GM12864 (cell line): ENCODE measurements around the gene SEMA3F.
A peak's percentile ranks its signal among the peaks of the same experiment; 100 is the strongest.

Experiments
- DNase-seq: peaks from one replicate; pipeline ENCODE4 v3.0.0-alpha.2; 2011; ENCODE audit warnings: low read depth
- H3K4me3 ChIP-seq: 2 replicates; pipeline ENCODE4 v1.5.1; 2011; ENCODE audit warnings: mild to moderate bottlenecking, low read depth, low read length, control low read depth
- TF ChIP-seq, protein P1 (sequence below): IDR thresholded peaks from 2 replicates; pipeline ENCODE4 v1.5.1; 2011; ENCODE audit warnings: low read depth, mild to moderate bottlenecking, moderate library complexity, low read length, control low read depth, inconsistent platforms; ENCODE audit errors: missing control alignments

The SEMA3F gene

DNA sequence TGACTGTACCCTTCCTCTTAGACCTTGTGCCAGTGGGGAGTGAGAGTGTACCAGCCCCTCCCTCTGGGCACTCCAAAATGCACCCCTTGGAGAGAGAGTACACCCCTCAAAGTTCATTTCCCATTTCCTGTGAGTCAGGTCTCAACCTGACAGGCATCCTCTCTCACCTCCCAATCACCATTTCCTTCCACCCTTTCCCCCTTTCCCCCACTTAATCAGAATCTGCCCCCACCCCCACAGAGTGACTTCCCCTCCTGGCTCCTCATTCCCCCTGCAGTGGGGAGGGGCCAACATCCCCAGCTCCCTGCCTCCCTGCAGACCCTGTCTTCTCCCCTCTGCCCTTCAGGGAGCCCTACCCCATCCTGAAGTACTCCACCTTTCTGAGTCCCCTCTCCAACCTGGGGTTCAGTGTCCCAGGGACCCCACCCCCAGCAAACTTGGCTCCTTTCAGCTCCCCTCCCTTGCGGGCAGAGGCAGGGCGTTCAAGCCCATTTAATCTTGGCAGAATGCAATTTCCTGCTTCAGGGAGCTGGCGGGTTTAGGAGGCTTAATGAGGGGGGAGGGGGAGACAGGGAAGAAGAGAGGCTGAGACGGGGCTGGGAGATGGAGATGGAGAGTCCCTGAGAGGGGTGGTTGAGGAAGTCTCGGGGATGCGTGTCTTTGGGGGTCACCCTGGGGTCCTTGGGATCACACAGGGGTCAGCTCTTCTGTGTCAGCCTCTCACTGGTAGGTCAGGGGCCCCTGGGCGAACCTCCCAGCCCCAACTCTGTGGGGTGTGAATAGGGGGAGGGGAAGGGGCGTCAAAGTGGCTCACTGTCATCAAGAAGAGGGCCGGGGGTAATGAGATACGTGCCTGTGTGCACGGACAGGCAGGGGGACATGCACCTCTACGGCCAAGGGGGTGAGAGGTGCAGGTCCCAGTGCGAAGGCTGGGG is 16.6 kb upstream of the SEMA3F start:
- DNase-seq = no peak
- no peak overlapping the region for H3K4me3 ChIP-seq
- TF ChIP-seq, protein P1, sequence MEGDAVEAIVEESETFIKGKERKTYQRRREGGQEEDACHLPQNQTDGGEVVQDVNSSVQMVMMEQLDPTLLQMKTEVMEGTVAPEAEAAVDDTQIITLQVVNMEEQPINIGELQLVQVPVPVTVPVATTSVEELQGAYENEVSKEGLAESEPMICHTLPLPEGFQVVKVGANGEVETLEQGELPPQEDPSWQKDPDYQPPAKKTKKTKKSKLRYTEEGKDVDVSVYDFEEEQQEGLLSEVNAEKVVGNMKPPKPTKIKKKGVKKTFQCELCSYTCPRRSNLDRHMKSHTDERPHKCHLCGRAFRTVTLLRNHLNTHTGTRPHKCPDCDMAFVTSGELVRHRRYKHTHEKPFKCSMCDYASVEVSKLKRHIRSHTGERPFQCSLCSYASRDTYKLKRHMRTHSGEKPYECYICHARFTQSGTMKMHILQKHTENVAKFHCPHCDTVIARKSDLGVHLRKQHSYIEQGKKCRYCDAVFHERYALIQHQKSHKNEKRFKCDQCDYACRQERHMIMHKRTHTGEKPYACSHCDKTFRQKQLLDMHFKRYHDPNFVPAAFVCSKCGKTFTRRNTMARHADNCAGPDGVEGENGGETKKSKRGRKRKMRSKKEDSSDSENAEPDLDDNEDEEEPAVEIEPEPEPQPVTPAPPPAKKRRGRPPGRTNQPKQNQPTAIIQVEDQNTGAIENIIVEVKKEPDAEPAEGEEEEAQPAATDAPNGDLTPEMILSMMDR = no peak

DNA sequence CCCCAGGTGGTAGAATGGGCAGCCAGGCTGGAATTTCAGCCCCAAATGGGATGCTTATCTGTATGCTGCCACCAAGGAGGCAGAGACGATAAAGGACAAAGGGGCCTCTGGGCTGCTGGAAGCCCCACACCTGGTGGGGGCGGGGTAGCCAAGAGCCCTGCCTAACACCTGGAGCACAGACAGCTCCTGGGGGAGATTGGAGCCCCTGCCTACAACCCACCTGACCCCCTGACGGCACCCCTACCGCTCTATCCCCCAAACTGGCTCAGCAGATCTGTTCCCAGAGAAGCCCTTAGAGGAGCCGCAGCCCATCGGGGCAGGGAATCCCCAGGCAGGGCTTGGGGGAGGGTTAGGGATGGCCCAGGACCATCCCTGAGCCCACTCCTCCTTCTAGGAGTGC is 15.8 kb upstream of the SEMA3F start:
- no peak for DNase-seq
- H3K4me3 ChIP-seq = no peak overlapping the region
- TF ChIP-seq, protein P1 = no peak

DNA sequence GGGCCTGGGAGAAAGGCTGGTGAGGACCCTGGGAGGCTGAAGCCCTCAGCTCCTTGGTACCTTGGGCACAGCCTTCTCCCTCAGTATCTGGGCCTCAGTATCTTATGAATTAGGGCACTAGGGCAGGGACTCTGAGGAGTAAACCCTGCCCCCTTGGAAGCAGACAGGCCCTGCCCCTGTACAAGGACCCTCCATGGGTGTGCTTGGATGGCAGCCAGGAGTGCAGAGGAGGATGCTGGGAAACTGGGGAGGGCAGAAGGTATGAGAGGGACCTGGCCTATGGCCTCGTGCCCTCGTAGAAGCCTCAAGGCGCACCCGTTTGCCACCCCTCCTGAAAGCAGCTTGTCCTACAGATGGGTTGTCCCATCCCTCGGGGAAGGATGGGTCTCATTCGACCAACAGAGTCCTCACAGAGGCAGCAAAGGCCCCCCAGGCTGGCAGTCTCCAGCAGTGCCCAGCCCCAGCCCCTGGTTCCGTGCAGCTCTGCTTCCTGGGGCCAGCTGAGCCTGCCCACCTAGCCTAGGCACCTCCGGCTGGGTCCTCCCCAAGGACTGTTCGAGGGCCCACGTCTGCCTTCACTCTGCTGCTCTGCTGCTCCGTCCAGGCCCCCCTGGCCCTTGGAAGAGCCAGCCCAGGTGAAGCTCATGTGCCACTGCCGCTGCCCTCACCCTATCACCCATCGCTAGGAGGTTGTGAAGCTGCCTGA is 15.3 kb upstream of the SEMA3F start:
- TF ChIP-seq, protein P1 = no peak
- no peak overlapping the region for H3K4me3 ChIP-seq
- no peak for DNase-seq

DNA sequence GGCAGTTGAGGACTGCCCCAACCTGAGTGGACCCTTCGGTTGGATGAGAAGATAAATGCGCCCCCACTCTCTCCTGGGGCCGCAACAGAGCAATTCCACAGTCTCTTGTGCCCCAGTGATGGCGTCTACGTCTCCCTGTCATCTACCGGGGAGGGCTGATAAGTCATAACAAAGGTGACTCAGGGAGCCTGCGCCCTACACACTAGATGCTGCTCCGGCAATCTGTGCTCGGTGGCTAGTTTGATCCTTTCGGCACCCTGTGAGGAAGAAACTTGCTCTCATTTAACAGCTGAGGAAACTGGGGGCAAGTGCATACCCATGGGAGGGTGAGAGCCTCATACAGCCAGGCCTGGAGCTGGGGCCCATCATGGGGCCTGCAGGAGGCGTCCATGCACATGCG is 14.1 kb upstream of the SEMA3F start:
- no peak overlapping the region for H3K4me3 ChIP-seq
- DNase-seq = no peak
- TF ChIP-seq, protein P1 = no peak

DNA sequence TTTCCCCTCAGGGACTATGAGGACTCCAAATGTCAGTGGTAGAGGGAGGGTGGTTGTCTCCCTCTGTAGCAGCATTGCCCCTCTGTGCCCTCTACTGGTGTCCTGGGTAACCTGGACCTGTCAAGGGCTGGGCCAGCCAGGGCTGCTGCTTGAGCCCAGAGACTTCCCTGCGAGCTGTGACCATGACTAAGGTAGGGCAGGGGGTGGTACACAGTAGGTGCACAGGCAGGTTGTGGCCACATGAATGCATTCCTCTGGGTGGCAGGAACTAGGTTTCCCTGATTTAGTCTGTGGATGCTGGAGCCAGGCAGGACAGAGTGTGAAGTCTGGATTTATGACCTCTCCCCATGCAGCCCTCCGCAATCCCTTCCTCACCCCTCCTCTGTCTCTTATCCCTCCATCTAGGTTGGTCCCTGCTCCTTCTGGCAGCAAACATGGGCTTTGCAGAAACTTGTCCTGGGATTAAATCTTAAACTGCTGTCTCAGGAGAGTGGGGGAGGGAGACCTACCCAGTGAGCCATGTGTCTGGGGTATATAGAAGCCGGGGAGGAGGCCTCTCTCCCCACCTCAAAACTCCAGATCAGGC is 8.7 kb upstream of the SEMA3F start:
- H3K4me3 ChIP-seq = no peak overlapping the region
- no peak for DNase-seq
- TF ChIP-seq, protein P1 = peak; percentile 7

DNA sequence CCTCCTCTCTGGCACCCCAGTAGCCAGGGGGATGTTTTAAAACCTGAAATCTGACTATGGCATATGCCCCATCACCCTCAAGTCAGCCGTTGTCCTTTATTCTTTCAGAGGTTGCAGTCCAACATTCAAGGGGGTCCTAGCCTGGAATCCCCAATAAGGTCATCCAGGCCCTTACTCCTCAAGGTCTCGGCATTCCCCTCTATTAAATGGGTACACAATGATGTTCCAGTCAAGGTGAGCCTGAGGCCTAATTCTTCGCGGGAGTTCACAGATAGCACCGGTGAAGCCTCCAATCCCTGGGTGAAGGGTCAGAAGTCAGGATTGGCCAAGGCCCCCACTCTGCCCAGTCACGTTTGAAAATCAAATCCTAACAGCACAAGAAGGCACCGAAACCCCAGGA is 8.1 kb upstream of the SEMA3F start:
- TF ChIP-seq, protein P1 = no peak

More for the DNA sequence above, 8.1 kb upstream of the SEMA3F start:
- DNase-seq = no peak
- H3K4me3 ChIP-seq = no peak overlapping the region
